Measurements from ENCODE around the gene ZNF827.

Gene ZNF827

DNA sequence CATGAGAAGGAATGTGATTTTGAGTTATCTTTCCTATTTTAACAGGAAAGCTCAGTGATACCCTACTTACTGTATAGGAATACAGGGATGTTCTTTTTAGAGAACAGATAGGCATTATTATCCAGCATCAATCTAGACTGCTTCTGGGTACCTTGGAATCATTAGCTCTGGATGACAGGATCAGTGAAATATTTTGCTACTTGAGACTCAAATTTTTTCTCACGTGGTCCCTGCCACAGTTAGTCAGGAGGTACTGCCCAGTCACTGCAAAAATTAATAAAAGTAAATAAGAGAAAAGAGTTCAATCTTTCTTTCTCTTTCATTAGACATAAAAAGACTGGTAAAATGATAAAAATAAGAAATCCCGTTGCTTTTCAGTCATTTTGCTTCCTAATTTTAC is 5.5 kb downstream of the ZNF827 start:
- no peak for DNase-seq

DNA sequence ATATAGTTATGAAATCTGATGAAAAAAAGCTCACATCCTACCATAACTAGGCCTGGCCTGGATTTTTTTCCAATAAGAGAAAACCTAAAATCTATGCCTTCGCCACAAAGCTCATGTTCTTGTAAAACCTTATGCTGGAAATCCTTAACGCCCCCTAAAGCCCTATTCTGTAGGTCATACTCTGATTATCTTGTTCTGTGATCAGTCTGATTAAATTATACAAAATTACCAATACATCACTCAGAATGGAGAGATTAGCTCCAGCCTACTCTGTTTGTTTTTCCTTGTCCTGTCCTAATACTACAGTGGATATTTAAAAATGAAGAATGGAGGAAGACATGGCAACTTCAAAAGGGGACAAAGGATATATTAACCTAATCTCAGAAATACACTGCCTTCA is 7.2 kb downstream of the ZNF827 start:
- DNase-seq = no peak

DNA sequence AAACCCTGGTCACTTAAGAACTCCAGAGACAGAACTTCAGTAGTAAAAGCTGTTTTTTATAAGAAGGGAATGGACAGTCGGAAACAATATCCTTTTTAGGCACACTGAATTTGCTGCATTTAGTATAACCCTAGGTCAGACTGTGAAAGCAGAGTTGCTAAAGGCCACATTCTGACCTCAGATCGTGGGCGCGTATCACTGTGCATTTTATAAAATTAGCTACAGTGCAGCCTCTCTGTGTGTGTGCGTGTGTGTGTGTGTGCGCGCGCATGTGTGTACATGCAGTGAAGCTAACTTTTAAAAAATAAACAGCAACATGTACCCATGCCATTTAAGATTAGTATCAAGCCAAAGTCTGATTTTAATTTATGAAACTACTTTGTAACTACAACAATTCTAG is 8.0 kb downstream of the ZNF827 start:
- DNase-seq = peak in 1 of 5 experiments; percentile 24

DNA sequence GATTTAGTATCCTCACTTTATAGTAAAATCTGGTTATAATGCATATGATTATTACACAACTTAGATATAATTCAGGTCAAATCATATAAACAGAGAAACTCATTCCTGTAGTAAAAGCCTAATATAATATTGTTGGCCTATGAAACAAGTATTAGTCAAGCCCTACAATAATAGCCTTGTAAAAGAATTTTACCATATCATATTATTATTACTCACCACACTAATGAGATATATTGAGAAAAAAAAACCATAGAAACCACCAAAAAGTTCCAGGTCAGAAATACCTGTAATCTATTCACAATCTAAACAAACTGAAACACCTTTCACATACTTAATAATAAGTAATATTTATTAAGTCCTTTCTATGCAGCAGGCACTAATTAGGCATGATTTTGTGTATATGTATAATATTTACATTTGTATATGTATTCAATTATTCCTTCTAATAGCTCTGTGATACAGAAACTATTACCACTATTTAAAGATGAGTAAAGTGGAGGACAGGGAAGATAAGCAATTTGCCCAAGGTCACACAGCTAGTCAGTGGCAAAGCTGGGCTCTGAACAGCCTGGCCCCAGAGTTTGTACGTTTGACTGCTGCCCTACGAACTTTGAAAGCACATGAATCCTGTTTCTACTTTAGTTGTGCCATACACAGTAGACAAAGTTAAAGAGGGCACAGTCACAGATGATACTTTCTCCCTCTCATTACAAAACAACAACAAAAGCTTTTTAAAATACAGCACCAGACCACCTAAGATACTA is 9.0 kb downstream of the ZNF827 start:
- no peak for DNase-seq

DNA sequence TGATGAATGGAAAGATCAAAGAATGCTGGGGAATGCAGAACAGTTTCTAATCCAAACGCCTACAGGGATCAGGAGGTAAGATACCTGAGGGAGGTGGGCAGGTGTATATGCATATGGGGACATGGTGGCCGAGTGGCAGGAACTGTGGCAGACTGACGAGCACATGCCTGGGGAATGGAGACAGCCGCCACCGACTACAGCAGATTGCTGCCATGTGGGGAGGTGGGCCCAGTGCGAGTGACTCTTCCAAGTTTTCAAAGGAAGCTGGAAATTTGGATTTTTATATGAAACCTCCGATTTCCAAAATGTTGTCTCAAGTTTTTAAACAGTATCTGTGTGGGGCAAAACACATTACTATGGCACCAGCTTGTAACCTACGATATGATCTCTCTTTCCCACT is 9.9 kb downstream of the ZNF827 start:
- no peak for DNase-seq

DNA sequence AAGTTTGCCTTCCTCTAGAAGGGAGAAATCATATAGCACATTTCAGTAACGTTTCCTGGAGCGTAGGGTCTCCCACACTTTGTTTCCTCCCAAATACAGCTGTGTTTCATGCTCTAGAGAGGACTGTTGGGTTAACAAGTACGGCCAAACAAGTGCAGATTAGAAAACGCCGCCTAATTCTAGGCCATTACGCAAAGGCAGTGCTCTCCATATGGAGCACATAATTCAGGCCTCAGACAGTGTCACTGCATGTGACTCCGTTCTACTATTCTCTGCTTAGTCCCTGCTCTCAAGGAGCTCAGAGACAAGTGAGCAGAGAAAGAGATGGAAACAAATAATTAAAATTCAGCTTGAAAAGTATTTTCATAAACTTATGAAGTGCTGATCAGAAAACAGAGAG is 11.6 kb downstream of the ZNF827 start:
- no peak for DNase-seq

DNA sequence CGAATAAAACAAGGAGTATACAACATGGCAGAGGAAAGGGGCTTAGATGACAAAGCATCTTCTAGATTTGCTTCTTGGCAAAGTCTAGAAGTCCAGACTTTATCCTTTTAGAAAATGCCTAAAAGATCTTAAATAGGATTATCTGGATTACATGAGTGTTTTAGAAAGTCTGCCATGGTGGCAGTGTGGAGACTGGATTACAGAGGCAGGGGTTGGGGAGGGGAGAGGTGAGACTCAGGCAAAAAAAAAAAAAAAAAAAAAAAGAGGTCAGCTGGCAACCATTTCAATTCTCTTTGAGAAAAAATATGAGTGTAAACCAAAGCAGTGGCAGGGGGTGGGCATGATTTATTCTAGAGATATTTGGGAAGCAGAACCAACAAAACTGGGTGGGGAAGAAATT is 17.4 kb downstream of the ZNF827 start:
- no peak for DNase-seq

DNA sequence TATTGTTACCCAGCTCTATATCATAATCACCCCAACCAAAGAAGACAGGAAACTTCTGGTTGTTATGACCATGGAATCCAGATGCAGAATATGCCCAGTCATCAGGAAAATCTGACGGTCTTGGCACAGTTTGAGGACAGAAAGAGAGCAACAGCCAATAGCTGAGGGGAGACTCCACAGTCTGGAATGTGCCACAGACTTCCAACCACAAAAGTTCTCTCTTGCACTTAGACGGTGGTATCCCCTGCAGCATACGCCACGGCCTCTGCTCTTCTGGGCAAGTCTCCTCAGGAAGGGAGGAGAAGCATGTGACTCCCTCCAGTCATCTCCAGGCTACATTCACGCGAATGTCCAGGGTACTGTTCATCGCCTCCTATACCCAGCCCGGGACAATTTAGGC is 18.4 kb downstream of the ZNF827 start:
- DNase-seq = no peak

DNA sequence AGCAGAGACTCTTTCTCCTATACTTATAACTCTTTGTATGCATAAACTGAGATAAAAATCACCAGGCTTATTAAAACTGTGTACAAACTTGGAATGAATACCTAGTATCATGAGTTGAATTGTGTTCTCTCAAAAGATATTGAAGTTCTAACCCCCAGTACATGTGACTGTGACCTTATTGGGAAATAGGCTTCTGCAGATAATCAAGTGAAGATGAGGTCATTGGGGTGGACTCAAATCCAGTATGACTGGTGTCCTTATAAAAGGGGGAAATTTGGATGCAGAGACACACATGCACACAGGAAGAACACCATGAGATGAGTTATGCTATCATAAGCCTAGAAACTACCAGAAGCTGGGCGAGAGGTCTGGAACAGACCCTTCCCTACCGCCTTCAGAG is 26.2 kb downstream of the ZNF827 start:
- DNase-seq = no peak

DNA sequence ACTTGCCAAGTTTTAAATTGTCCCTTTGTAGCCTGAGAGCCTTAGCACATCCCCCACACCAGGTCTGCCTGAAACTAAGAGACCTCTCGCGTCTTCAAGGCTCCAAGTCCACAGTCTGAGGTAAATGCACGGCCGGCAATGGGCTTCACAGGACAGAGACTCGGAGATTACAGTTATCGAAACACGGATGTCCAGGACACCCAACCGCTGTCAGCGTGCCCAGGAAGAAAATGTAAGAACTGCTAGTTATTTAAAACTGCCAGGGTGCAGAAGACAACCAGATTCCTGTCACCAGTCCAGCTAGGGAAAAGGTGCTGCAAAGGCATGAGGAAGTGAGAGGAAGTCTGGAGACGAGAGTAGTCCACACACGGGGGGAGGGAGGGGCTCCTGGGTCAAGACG is 28.9 kb downstream of the ZNF827 start:
- no peak for DNase-seq

DNA sequence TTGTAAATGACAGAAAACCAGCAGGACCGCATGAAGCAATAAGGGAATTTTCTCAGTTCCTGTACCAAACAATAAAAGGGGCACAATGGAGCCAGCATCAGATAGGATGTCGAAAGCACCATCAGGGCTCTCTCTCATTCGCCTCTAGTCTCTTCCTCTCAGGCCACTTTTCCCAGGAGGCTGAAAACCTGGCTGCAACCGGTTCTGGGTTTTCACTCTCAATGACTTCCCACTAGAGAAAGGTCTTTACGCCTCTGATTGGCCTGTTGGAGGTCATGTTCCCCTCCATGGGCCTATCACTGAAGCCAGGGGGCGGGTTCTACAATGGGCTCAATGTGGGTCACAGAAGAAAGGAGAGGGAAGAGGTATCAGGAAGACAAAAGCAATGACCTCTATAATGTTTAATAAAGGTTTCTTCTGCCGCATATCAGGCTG is 29.3 kb downstream of the ZNF827 start:
- no peak for DNase-seq

DNA sequence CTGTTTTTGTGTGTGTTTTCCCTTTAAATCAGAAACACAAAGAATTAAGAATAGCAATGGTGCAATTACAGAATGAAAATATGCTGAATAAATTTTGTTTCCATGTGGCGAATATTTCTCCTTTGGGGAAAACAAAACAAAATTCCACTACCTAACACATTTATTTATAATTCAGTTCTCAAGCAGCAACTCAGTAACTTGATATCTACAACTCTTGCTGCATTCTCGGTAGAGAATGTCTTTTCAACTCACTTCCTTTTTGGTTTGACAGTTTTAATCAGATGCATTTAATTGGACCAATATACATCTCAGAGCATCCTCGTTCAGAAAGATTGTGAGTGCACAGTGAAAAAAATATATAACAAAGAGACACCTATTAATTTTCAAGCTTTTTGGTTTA is 30.8 kb downstream of the ZNF827 start:
- no peak for DNase-seq

DNA sequence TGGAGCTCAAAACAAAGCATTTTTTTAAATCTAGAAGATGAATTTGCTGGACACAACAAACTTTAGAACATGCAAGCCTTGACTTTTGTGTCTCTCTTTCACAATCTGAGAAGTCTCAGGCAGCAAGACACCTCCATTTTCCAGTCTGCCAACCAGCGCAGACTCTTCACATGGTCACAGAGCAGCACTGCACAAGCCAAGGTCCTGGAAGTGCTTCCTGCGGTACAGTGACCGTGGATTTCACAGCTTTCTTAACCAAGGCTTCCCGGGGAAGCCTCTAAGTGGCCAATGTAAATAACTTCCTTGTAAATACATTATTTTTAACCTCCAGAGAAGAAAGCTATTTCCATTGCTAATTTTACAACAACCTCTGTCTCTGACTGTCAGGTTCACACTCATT is 31.2 kb downstream of the ZNF827 start:
- DNase-seq = no peak

DNA sequence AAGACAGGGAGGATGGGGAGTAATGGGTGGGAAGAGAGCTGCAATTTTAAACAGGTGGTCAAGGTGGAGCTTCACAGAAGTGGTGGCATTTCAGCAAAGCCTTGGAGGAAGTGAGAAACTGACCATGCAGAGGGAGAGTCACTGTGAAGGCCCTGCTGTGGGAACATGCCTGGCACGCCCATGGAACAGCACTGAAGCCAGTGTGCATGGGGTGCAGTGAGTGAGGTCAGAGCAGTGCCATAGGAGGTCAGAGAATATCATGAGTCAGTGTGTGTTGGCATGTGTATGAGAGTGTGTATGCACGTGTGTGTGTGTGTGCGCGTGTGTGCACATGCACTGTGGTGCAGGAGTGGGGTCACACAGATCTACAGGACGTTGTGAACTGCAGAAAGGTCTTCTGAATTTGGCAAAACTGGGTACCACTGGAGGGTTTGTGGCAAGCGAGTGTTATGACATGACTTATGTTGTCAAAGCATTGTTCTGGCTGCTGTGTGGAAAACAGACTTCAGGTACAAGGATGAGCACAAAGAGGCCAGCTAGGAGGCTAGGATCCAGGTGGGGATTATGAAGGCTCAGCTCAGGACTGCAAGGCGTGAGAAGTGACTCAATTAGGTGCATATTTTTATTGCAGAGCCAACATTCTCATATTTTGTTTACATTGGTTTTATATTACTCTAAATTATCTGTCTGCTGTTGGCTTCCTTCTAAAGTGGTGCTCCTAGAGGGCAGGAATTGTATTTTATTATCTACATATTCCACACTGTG is 34.0 kb downstream of the ZNF827 start:
- DNase-seq = no peak

DNA sequence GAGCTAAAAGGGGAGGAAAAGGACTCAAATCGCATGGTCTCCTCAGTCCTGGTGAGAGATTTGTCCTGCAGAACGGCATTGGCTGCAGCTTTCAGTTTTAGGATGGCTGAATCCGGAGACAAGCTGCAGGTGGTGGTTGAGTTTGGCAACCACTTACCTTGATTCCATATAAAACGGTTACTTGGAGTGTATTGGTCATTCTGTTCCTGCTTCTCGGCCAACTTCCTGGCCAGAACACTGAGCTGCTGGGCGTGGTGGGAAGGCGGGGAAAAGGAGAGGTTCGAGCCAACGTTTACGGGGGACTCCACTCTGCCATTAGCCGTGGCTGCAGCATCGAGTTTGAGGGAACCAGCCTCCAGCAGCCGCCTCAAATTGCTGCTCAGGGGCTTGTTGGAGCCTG is 36.1 kb downstream of the ZNF827 start:
- no peak for DNase-seq

DNA sequence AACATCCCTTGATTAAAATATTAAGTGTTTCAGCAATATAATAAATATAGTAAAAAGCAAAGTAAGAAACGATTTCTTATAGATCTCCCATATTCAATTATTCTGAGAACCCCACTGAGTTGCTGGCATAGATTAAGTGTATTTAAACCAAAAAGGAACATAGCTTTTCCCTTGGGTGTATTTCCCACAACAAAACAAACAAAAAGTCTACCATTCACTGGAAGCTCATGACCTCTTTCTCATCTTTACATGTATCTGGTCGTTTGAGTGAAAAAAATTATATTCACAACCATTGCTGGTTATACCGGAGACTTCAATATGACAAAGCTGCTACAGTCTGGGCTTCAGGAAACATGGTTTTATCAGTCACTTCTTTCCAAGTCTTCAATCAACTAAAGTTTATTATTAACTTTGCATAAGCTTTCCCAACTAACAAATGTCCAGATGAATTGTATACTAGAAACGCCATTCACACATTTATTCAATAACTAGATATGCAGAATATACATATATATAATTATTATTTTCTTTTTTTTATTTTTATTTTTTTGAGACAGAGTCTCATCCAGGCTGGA is 38.6 kb downstream of the ZNF827 start:
- DNase-seq = no peak

DNA sequence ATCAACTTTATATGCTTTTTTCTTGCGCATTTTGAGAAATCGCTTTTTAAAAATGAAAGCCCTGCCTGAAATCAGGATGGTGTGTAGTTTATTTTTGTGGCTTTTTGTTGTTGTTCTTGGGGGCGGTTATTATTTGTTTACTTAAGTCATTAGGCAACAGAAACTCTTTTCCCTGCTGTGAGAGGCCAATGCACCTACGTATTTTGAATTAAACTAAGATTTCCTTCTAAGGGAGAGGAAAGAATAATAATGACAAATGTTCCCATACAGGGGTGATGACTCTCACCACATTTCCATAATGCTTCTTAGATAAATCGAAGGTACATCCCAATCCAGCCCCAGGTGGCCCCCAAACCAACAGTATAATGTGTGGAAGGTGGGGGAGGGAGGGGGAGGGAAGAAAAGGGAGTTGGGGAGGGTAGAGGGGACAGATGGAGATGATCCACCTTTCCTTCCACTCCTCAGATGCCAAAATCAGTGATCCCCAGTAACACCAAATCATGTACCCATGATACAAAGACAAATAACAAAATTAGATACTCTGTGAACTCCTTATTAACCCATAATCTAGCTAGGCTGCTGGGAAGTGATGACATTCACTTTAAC is 39.6 kb downstream of the ZNF827 start:
- DNase-seq = no peak

DNA sequence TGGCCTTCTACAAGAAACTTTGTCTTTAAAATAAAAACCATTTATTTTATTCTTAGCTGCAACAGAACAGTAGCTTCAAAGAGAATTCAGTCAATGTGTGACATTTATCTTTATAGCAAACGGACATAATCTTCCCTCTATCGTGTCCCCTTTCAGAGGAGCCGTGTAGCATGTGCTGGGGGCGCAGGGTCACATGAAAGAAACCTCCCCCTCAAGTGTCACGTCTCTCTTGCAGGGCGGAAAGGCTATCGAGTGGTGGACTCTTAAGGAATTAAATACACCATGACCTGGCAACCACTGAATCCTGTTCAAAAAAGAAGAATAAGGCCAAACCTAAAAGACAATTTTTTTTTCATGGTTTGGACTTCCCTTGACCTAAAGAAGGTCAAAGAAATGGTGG is 40.2 kb downstream of the ZNF827 start:
- no peak for DNase-seq

DNA sequence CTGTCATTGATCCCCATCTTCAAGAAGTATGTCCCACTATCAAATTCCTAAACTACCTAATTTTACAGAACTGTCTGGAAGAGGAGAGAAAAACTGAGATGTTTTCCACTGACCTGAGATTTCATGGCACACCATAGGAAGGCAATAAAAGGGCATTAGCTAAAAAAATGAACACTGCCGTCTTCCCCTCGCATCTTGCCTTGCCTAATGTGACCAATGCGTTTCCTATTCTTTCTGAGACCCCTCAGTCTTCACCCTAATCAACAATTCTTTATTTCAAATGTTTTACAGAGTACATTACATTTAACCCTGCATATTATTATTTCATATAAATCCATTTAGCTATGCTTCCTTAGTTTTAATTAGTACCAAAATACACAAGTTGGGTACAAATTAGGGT is 43.6 kb downstream of the ZNF827 start:
- DNase-seq = no peak

DNA sequence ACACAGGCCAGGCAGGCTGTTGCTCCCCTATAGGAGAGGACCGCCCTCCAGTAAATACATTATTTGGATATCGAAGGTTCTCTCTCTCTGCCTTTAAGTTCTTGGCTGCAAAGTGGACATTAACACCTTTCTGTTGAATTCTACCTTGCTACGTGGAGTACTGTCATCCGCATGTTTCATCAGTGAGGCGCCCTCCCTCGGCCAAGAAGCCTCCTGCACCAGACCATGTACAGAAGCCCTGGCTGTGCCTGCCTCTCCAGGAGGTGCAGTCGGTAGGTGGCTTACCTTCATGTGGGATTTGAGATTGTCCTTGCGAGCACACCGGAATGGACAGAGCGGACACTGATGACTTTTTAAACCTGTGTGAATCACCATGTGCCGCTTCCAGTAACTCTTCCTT is 46.7 kb downstream of the ZNF827 start:
- DNase-seq = no peak

DNA sequence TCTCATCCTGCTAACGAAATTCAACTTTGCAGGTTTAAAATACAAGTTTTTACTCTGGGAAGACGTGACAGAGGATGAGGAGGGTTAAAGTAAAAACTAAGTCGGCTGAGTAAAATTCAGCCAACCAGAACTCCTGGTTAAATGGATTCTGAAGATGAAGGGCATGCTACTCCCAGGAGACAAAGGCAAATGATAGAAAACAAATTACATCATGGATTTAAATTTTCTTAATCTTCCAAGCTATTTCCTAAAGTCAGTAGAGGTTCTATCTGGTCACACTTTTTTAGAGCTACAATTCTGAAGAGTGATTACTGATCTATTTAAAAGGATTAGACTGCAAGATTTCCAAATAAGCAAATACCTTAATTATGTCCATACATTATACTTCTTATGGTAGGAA is 47.9 kb downstream of the ZNF827 start:
- no peak for DNase-seq

DNA sequence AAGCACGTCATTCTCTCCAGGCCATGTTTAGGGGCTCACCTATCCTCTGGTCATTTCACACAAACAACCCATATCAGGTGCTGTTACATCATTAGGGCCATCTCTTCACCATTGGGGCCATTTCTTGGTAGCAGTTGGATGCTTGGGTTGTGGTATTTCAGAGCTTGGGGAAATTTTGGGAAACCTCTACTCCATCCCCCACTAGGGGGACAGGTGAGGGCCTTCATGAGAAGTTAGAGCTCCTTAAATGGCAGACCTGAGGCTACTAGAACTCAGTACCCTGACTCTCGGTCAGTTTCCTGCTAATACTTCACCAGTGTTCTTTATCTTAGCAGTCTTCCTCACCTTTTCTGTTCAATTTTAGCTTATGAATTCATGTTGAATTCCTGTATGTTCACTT is 50.2 kb downstream of the ZNF827 start:
- no peak for DNase-seq

DNA sequence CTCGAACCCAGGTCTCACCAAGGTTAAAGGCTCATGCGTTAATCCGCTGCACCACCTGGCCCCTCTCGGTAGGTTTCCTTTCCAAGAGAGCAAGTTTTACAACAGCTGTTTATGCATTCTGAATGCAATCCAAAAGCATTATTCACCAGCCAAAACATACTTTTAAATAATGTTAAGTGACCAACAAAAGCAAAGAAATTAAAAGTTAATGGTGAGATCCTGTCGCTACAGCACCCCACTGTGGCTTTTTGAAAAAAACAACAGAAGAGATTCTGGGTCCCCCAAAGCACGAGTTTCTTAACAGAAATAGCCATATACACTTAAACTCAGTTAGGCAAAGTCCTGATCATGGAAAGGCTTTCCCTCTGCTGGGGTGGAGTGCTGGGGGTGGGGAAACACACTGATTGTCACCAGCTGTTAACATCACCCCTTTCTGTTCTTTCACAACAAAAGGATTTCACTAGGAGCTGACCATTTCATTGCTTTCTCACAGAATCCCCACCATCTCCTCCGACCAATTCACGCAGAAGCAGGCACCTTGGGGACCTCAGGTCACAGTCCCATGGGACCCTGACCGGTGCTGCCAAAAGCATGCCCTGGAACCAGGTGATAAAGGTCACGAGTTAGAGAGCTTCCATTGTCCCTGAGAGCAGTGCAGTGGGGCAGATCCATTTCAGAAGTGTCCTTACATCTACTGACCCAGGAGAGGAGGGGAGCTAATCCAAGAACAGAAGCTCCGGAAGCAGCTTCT is 51.2 kb downstream of the ZNF827 start:
- DNase-seq = no peak

All from T-helper 2 cell (primary cell).